H7 (cell line): ENCODE data around the gene SUMO2. TPM values are rescaled to one million over a fixed set of nuclear protein-coding genes. Genes with fewer than 3 reads are reported as not detected.
A peak's percentile ranks its signal among the peaks of the same experiment; 100 is the strongest.

Source experiments
- DNase-seq: peaks from one replicate; pipeline ENCODE4 v3.0.0; 2012
- H3K27me3 ChIP-seq: 2 replicates; pipeline ENCODE4 v1.6.0; 2011; ENCODE audit warnings: mild to moderate bottlenecking, low read length; ENCODE audit not compliant: control insufficient read depth, insufficient read depth
- H3K36me3 ChIP-seq: replicated peaks from 2 replicates; pipeline ENCODE4 v1.5.1; 2011; ENCODE audit warnings: low read length; ENCODE audit not compliant: control insufficient read depth, insufficient read depth
- H3K4me3 ChIP-seq: 2 replicates; pipeline ENCODE4 v1.5.1; 2011; ENCODE audit warnings: low read depth, mild to moderate bottlenecking, control low read depth, low read length, moderate library complexity; ENCODE audit not compliant: insufficient read depth
- total RNA-seq: library from RNA; depleted of rRNA; stranded (reverse); fragments of >200 nt; shearing (Covaris generic); gene quantifications from 2 replicates; pipeline ENCODE4 v1.2.3, GENCODE V29; 2014

Gene SUMO2
- total RNA-seq, 1 experiment from 2014 or later, result 329 TPM

- peaks cover 5% of the 10 kb centered on the region for H3K36me3 ChIP-seq
- H3K27me3 ChIP-seq, result no peaks in the 10 kb centered on the region
- peak; percentile 100 for DNase-seq
- peak within 1 kb of the TSS; percentile 100 for H3K4me3 ChIP-seq
Measured at GRCh38 chr17:75205037-75205792, 22.5 kb upstream of the SUMO2 start, which contains the start of gene NUP85. Gene NUP85, plus strand, starts transcription at chr17:75205679. Its CDS starts 83 bp downstream, at chr17:75205762.

GRCh38 chr17:75199886-75200618 is 17.3 kb upstream of the SUMO2 start:
- Histone ChIP-seq H3K36me3 (no peaks in the 10 kb centered on the region), H3K4me3 (no peak overlapping the region), H3K27me3 (no peaks in the 10 kb centered on the region)
- no peak for DNase-seq

GRCh38 chr17:75194879-75195278 is 12.1 kb upstream of the SUMO2 start:
- no peak for DNase-seq
- no peak overlapping the region for H3K4me3 ChIP-seq
- H3K27me3 ChIP-seq, result no peaks in the 10 kb centered on the region
- no peaks in the 10 kb centered on the region for H3K36me3 ChIP-seq

- DNase-seq, result no peak
- Histone ChIP-seq H3K27me3 (no peaks in the 10 kb centered on the region), H3K4me3 (no peak overlapping the region), H3K36me3 (no peaks in the 10 kb centered on the region)
Measured at GRCh38 chr17:75191584-75191983, 8.8 kb upstream of the SUMO2 start.

GRCh38 chr17:75188614-75189013 is 5.9 kb upstream of the SUMO2 start:
- Histone ChIP-seq H3K36me3 (no peaks in the 10 kb centered on the region), H3K4me3 (no peak overlapping the region), H3K27me3 (no peaks in the 10 kb centered on the region)
- DNase-seq, result no peak

- no peaks in the 10 kb centered on the region for H3K27me3 ChIP-seq
- no peak overlapping the region for H3K4me3 ChIP-seq
- peak; percentile 3 for DNase-seq
- H3K36me3 ChIP-seq, result peaks cover 8% of the 10 kb centered on the region
Measured at GRCh38 chr17:75183999-75184884, 1.5 kb upstream of the SUMO2 start.

- H3K4me3 ChIP-seq, result peak overlapping the region; percentile 96
- peaks cover 9% of the 10 kb centered on the region for H3K36me3 ChIP-seq
- no peaks in the 10 kb centered on the region for H3K27me3 ChIP-seq
- DNase-seq, result no peak
Measured at GRCh38 chr17:75182319-75182568, 515 bp downstream of the SUMO2 start.

- Histone ChIP-seq H3K36me3 (peaks cover 9% of the 10 kb centered on the region), H3K27me3 (no peaks in the 10 kb centered on the region), H3K4me3 (peak overlapping the region; percentile 96)
- DNase-seq, result peak; percentile 31
Measured at GRCh38 chr17:75181608-75182318, 996 bp downstream of the SUMO2 start.

GRCh38 chr17:75181110-75181509 is 1.6 kb downstream of the SUMO2 start:
- Histone ChIP-seq H3K4me3 (peak overlapping the region; percentile 96), H3K36me3 (peaks cover 10% of the 10 kb centered on the region), H3K27me3 (no peaks in the 10 kb centered on the region)
- peak; percentile 4 for DNase-seq

GRCh38 chr17:75178453-75178852 is 4.3 kb downstream of the SUMO2 start:
- Histone ChIP-seq H3K36me3 (peaks cover 24% of the 10 kb centered on the region), H3K4me3 (no peak overlapping the region), H3K27me3 (no peaks in the 10 kb centered on the region)
- DNase-seq, result no peak

- DNase-seq, result no peak
Measured at GRCh38 chr17:75176625-75177024, 6.1 kb downstream of the SUMO2 start.

GRCh38 chr17:75174996-75175395 is 7.8 kb downstream of the SUMO2 start:
- Histone ChIP-seq H3K4me3 (no peak overlapping the region), H3K36me3 (peaks cover 25% of the 10 kb centered on the region)
- no peak for DNase-seq

More at GRCh38 chr17:75176625-75177024, 6.1 kb downstream of the SUMO2 start:
- no peaks in the 10 kb centered on the region for H3K27me3 ChIP-seq
- peaks cover 29% of the 10 kb centered on the region for H3K36me3 ChIP-seq
- H3K4me3 ChIP-seq, result no peak overlapping the region

GRCh38 chr17:75173526-75173925 is 9.2 kb downstream of the SUMO2 start:
- H3K4me3 ChIP-seq, result no peak overlapping the region
- no peaks in the 10 kb centered on the region for H3K27me3 ChIP-seq
- H3K36me3 ChIP-seq, result peaks cover 23% of the 10 kb centered on the region
- DNase-seq, result no peak

More at GRCh38 chr17:75174996-75175395, 7.8 kb downstream of the SUMO2 start:
- no peaks in the 10 kb centered on the region for H3K27me3 ChIP-seq

GRCh38 chr17:75168998-75169397 is 13.8 kb downstream of the SUMO2 start:
- no peak for DNase-seq
- no peaks in the 10 kb centered on the region for H3K27me3 ChIP-seq
- H3K36me3 ChIP-seq, result peaks cover 17% of the 10 kb centered on the region
- H3K4me3 ChIP-seq, result no peak overlapping the region
